Effector memory CD8-positive, alpha-beta T cell (primary cell): ENCODE data around the gene FAM162B.
A peak's percentile ranks its signal among the peaks of the same experiment; 100 is the strongest.

Experiments
- ATAC-seq: fragments of 150-1000 bp; cut with Tn5 transposase; replicated peaks from 2 replicates; pipeline ENCODE4 v1.10.0; 2021; ENCODE audit warnings: mild to moderate bottlenecking, moderate library complexity
- DNase-seq, 3 experiments: peaks; one replicate each; pipeline ENCODE4 v3.0.0; 2021
- H3K27ac Mint-ChIP-seq, 2 donors: one replicate each; pipeline ENCODE4 v1.8.0; 2022; ENCODE audit warnings: mild to moderate bottlenecking in 2 of 2, mixed read lengths in 2 of 2, moderate library complexity in 2 of 2
- H3K27me3 Mint-ChIP-seq, 2 donors: one replicate each; pipeline ENCODE4 v1.8.0; 2022; ENCODE audit warnings: mixed read lengths in 2 of 2
- H3K36me3 Mint-ChIP-seq: one replicate; pipeline ENCODE4 v1.8.0; 2022; ENCODE audit warnings: mild to moderate bottlenecking, moderate library complexity, mixed read lengths; ENCODE audit not compliant: insufficient read depth
- H3K4me1 Mint-ChIP-seq, 2 donors: one replicate each; pipeline ENCODE4 v1.8.0; 2022; ENCODE audit warnings: low read depth in 2 of 2, mixed read lengths in 2 of 2
- H3K4me3 Mint-ChIP-seq, 2 donors: one replicate each; pipeline ENCODE4 v1.8.0; 2022; ENCODE audit warnings: mild to moderate bottlenecking in 2 of 2, mixed read lengths in 2 of 2, moderate library complexity in 2 of 2
- H3K9me3 Mint-ChIP-seq, 2 donors: one replicate each; pipeline ENCODE4 v1.8.0; 2022; ENCODE audit warnings: mixed read lengths in 2 of 2
- total RNA-seq, 9 experiments: gene quantifications; one replicate each; lab custom pipeline; 2026; lab: John Stamatoyannopoulos, UW

Gene FAM162B
- total RNA-seq, result 0 reads per million in 9 experiments

- Mint-ChIP-seq H3K27ac (no peak within 1 kb of the TSS), H3K27me3 (peaks cover 42 to 54% of the 10 kb centered on the region in 2 donors), H3K9me3 (no peaks in the 10 kb centered on the region), H3K4me1 (peaks cover 6 to 7% of the 10 kb centered on the region in 2 donors), H3K4me3 (peak within 1 kb of the TSS; percentile 65 to 79), H3K36me3 (no peaks in the 10 kb centered on the region)
- ATAC-seq, result no peak
- DNase-seq, result no peak
These were observed at the start of gene FAM162B for GRCh38 chr6:116764961-116765841. FAM162B (minus strand) TSS chr6:116765719; CDS start chr6:116765576, 143 bp downstream.

- ATAC-seq, result no peak
- no peak overlapping the region for H3K4me3 Mint-ChIP-seq
- no peak overlapping the region for H3K27ac Mint-ChIP-seq
- peaks cover 0 to 3% of the 10 kb centered on the region in 2 donors for H3K9me3 Mint-ChIP-seq
- peaks cover 0 to 8% of the 10 kb centered on the region in 2 donors for H3K27me3 Mint-ChIP-seq
- H3K4me1 Mint-ChIP-seq, result no peaks in the 10 kb centered on the region
- DNase-seq, result no peak
- H3K36me3 Mint-ChIP-seq, result no peaks in the 10 kb centered on the region
These were observed 46.6 kb upstream of the FAM162B start for GRCh38 chr6:116812051-116812650.

- no peaks in the 10 kb centered on the region for H3K9me3 Mint-ChIP-seq
- DNase-seq, result no peak
- H3K27me3 Mint-ChIP-seq, result peaks cover 19 to 36% of the 10 kb centered on the region in 2 donors
- ATAC-seq, result no peak
- no peak overlapping the region for H3K4me3 Mint-ChIP-seq
- no peak overlapping the region for H3K27ac Mint-ChIP-seq
- no peaks in the 10 kb centered on the region for H3K4me1 Mint-ChIP-seq
- no peaks in the 10 kb centered on the region for H3K36me3 Mint-ChIP-seq
These were observed 36.5 kb upstream of the FAM162B start for GRCh38 chr6:116801971-116802370.

- no peak for DNase-seq
- no peaks in the 10 kb centered on the region for H3K36me3 Mint-ChIP-seq
- H3K27me3 Mint-ChIP-seq, result peaks cover 19 to 36% of the 10 kb centered on the region in 2 donors
- H3K4me3 Mint-ChIP-seq, result no peak overlapping the region
- no peak overlapping the region for H3K27ac Mint-ChIP-seq
- no peaks in the 10 kb centered on the region for H3K9me3 Mint-ChIP-seq
- H3K4me1 Mint-ChIP-seq, result no peaks in the 10 kb centered on the region
- no peak for ATAC-seq
These were observed 34.4 kb upstream of the FAM162B start for GRCh38 chr6:116799945-116800344.

- no peak for ATAC-seq
- H3K36me3 Mint-ChIP-seq, result no peaks in the 10 kb centered on the region
- no peak for DNase-seq
- H3K27ac Mint-ChIP-seq, result no peak overlapping the region
- H3K4me3 Mint-ChIP-seq, result no peak overlapping the region
- no peaks in the 10 kb centered on the region for H3K9me3 Mint-ChIP-seq
- H3K27me3 Mint-ChIP-seq, result peaks cover 13 to 23% of the 10 kb centered on the region in 2 donors
- no peaks in the 10 kb centered on the region for H3K4me1 Mint-ChIP-seq
These were observed 32.1 kb upstream of the FAM162B start for GRCh38 chr6:116797585-116797984.

- no peaks in the 10 kb centered on the region for H3K36me3 Mint-ChIP-seq
- no peak for DNase-seq
- no peaks in the 10 kb centered on the region for H3K9me3 Mint-ChIP-seq
- H3K27ac Mint-ChIP-seq, result no peak overlapping the region
- no peaks in the 10 kb centered on the region for H3K4me1 Mint-ChIP-seq
- no peak for ATAC-seq
- H3K4me3 Mint-ChIP-seq, result no peak overlapping the region
- peaks cover 7 to 8% of the 10 kb centered on the region in 2 donors for H3K27me3 Mint-ChIP-seq
These were observed 27.7 kb upstream of the FAM162B start for GRCh38 chr6:116793224-116793623.

- Mint-ChIP-seq H3K4me3 (no peak overlapping the region), H3K27me3 (peaks cover 5 to 21% of the 10 kb centered on the region in 2 donors), H3K4me1 (no peaks in the 10 kb centered on the region), H3K27ac (no peak overlapping the region), H3K9me3 (no peaks in the 10 kb centered on the region), H3K36me3 (no peaks in the 10 kb centered on the region)
- DNase-seq, result no peak
- no peak for ATAC-seq
These were observed 18.3 kb upstream of the FAM162B start for GRCh38 chr6:116783852-116784251.

- no peak overlapping the region for H3K4me3 Mint-ChIP-seq
- H3K27ac Mint-ChIP-seq, result no peak overlapping the region
- DNase-seq (no peak), ATAC-seq (no peak)
- H3K36me3 Mint-ChIP-seq, result no peaks in the 10 kb centered on the region
- H3K27me3 Mint-ChIP-seq, result peaks cover 0 to 21% of the 10 kb centered on the region in 2 donors
- H3K4me1 Mint-ChIP-seq, result no peaks in the 10 kb centered on the region
- H3K9me3 Mint-ChIP-seq, result no peaks in the 10 kb centered on the region
These were observed 14.2 kb upstream of the FAM162B start for GRCh38 chr6:116779573-116780164.

GRCh38 chr6:116773886-116774285, 8.4 kb upstream of the FAM162B start:
- ATAC-seq (no peak), DNase-seq (no peak)
- H3K4me1 Mint-ChIP-seq, result no peaks in the 10 kb centered on the region
- no peak overlapping the region for H3K4me3 Mint-ChIP-seq
- H3K9me3 Mint-ChIP-seq, result no peaks in the 10 kb centered on the region
- no peak overlapping the region for H3K27ac Mint-ChIP-seq
- H3K27me3 Mint-ChIP-seq, result peaks cover 7 to 31% of the 10 kb centered on the region in 2 donors
- H3K36me3 Mint-ChIP-seq, result peaks cover 3% of the 10 kb centered on the region

- H3K27me3 Mint-ChIP-seq, result peaks cover 10 to 38% of the 10 kb centered on the region in 2 donors
- no peak overlapping the region for H3K27ac Mint-ChIP-seq
- peaks cover 3% of the 10 kb centered on the region for H3K36me3 Mint-ChIP-seq
- ATAC-seq (no peak), DNase-seq (no peak)
- no peak overlapping the region for H3K4me3 Mint-ChIP-seq
- no peaks in the 10 kb centered on the region for H3K4me1 Mint-ChIP-seq
- H3K9me3 Mint-ChIP-seq, result no peaks in the 10 kb centered on the region
These were observed 6.9 kb upstream of the FAM162B start for GRCh38 chr6:116772450-116772849.

- H3K27me3 Mint-ChIP-seq, result peaks cover 36 to 69% of the 10 kb centered on the region in 2 donors
- ATAC-seq, result no peak
- peaks cover 6 to 7% of the 10 kb centered on the region in 2 donors for H3K4me1 Mint-ChIP-seq
- H3K27ac Mint-ChIP-seq, result no peak overlapping the region
- no peaks in the 10 kb centered on the region for H3K9me3 Mint-ChIP-seq
- no peak for DNase-seq
- no peak overlapping the region for H3K4me3 Mint-ChIP-seq
- peaks cover 3% of the 10 kb centered on the region for H3K36me3 Mint-ChIP-seq
These were observed 2.2 kb upstream of the FAM162B start for GRCh38 chr6:116767715-116768114.

GRCh38 chr6:116766506-116767176, 1.1 kb upstream of the FAM162B start:
- Mint-ChIP-seq H3K4me1 (peaks cover 6 to 7% of the 10 kb centered on the region in 2 donors), H3K36me3 (no peaks in the 10 kb centered on the region), H3K4me3 (peak overlapping the region; percentile 65 to 79), H3K27ac (no peak overlapping the region), H3K9me3 (no peaks in the 10 kb centered on the region), H3K27me3 (peaks cover 41 to 59% of the 10 kb centered on the region in 2 donors)
- no peak for DNase-seq
- ATAC-seq, result no peak

GRCh38 chr6:116764629-116764960, 924 bp downstream of the FAM162B start:
- peaks cover 45 to 54% of the 10 kb centered on the region in 2 donors for H3K27me3 Mint-ChIP-seq
- no peaks in the 10 kb centered on the region for H3K9me3 Mint-ChIP-seq
- H3K27ac Mint-ChIP-seq, result no peak overlapping the region
- peak overlapping the region; percentile 33 to 79 for H3K4me3 Mint-ChIP-seq
- DNase-seq (no peak), ATAC-seq (no peak)
- no peaks in the 10 kb centered on the region for H3K36me3 Mint-ChIP-seq
- peaks cover 6 to 7% of the 10 kb centered on the region in 2 donors for H3K4me1 Mint-ChIP-seq
